Trophoblast cell (in vitro differentiated cells and primary cell): ENCODE data around the gene GSS.

Experiments used
- DNase-seq, 2 donors: peaks; one replicate each; pipeline ENCODE4 v3.0.0-alpha.2; 2016
- H2AFZ ChIP-seq: 2 replicates; pipeline ENCODE4 v1.6.1; 2013; ENCODE audit warnings: low read length, moderate library complexity, mild to moderate bottlenecking; ENCODE audit not compliant: insufficient read depth, poor library complexity
- H2AK5ac ChIP-seq: 2 replicates; pipeline ENCODE4 v1.6.1; 2013; ENCODE audit warnings: mild to moderate bottlenecking, low read length
- H2BK120ac ChIP-seq: 2 replicates; pipeline ENCODE4 v1.6.1; 2013; ENCODE audit warnings: low read length, mild to moderate bottlenecking, moderate library complexity; ENCODE audit not compliant: insufficient read depth, poor library complexity
- H2BK12ac ChIP-seq: 2 replicates; pipeline ENCODE4 v1.6.1; 2013; ENCODE audit warnings: mild to moderate bottlenecking, low read length, moderate library complexity
- H2BK5ac ChIP-seq: 2 replicates; pipeline ENCODE4 v1.6.1; 2013; ENCODE audit warnings: low read length, low read depth, moderate library complexity, mild to moderate bottlenecking; ENCODE audit not compliant: poor library complexity
- H3K14ac ChIP-seq: 2 replicates; pipeline ENCODE4 v1.6.1; 2013; ENCODE audit warnings: mild to moderate bottlenecking, low read length
- H3K18ac ChIP-seq: 2 replicates; pipeline ENCODE4 v1.6.1; 2013; ENCODE audit warnings: mild to moderate bottlenecking, low read length
- H3K23ac ChIP-seq: 2 replicates; pipeline ENCODE4 v1.6.1; 2013; ENCODE audit warnings: low read length
- H3K27ac ChIP-seq: 2 replicates; pipeline ENCODE4 v1.5.1; 2013; ENCODE audit warnings: low read depth, mild to moderate bottlenecking, inconsistent platforms, low read length, moderate library complexity
- H3K27me3 ChIP-seq: 2 replicates; pipeline ENCODE4 v1.6.1; 2013; ENCODE audit warnings: inconsistent platforms, mild to moderate bottlenecking, low read length, moderate library complexity; ENCODE audit not compliant: insufficient read depth
- H3K36me3 ChIP-seq, 2 experiments: 1 replicate in 1 of 2; 2 replicates in 1 of 2; pipeline ENCODE4 v1.6.1; 2013; ENCODE audit warnings: low read length in 2 of 2, mild to moderate bottlenecking in 2 of 2, moderate library complexity in 1 of 2; ENCODE audit not compliant: insufficient read depth in 2 of 2, control insufficient read depth in 1 of 2
- H3K4ac ChIP-seq: 2 replicates; pipeline ENCODE4 v1.6.1; 2013; ENCODE audit warnings: low read depth, mild to moderate bottlenecking, low read length, moderate library complexity
- H3K4me1 ChIP-seq, 2 experiments: 1 replicate in 1 of 2; 2 replicates in 1 of 2; pipeline ENCODE4 v1.6.1; 2013; ENCODE audit warnings: low read length in 2 of 2, mild to moderate bottlenecking in 2 of 2, moderate library complexity in 1 of 2; ENCODE audit not compliant: insufficient read depth in 2 of 2, control insufficient read depth in 1 of 2
- H3K4me2 ChIP-seq: 2 replicates; pipeline ENCODE4 v1.6.1; 2013; ENCODE audit warnings: inconsistent platforms, mild to moderate bottlenecking, low read length, moderate library complexity
- H3K4me3 ChIP-seq: 2 replicates; pipeline ENCODE4 v1.5.1; 2013; ENCODE audit warnings: mild to moderate bottlenecking, low read depth, low read length, inconsistent platforms
- H3K79me1 ChIP-seq: one replicate; pipeline ENCODE4 v1.6.1; 2013; ENCODE audit warnings: low read length
- H3K79me2 ChIP-seq: 2 replicates; pipeline ENCODE4 v1.6.1; 2013; ENCODE audit warnings: low read length, mild to moderate bottlenecking; ENCODE audit not compliant: control insufficient read depth, insufficient read depth, poor library complexity
- H3K9ac ChIP-seq: 2 replicates; pipeline ENCODE4 v1.6.1; 2013; ENCODE audit warnings: mild to moderate bottlenecking, low read length
- H3K9me3 ChIP-seq: 2 replicates; pipeline ENCODE4 v1.6.1; 2013; ENCODE audit warnings: low read depth, mild to moderate bottlenecking, control low read depth, inconsistent platforms, low read length; ENCODE audit not compliant: insufficient read depth
- H4K12ac ChIP-seq: 2 replicates; pipeline ENCODE4 v1.6.1; 2013; ENCODE audit warnings: low read depth, mild to moderate bottlenecking, low read length, moderate library complexity
- H4K8ac ChIP-seq: 2 replicates; pipeline ENCODE4 v1.6.1; 2013; ENCODE audit warnings: low read depth, mild to moderate bottlenecking, low read length, moderate library complexity
- H4K91ac ChIP-seq: one replicate; pipeline ENCODE4 v1.6.1; 2013; ENCODE audit warnings: low read depth, mild to moderate bottlenecking, low read length, moderate library complexity
- WGBS: extraction: QIAGEN DNeasy Blood & Tissue Kit; methylation state at CpG from one replicate; pipeline ENCODE4 v1.1.7; 2013; ENCODE audit warnings: missing lambda C conversion rate; ENCODE audit not compliant: insufficient read length, insufficient coverage; ENCODE audit errors: extremely low coverage; 5-methylcytosine and 5-hydroxymethylcytosine counted together

GSS gene

DNA sequence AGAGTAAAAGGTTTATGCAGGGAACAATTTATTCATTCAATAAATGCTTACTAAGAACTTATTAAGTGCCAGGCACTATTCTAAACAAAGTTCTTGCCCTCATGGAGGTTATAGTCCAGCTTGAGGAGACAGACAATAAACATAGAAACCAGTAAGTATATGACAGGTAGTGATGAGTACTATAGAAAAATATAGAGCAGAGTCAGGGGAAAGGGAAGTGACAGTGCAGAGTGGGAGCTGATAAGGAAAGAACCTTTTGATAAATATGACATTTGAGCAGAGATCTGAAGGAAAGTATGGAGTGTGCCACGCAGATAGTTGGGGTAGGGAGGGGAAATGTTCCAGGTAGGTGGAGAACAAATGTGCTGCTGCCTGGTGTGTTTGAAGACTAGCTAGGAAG lies 67.1 kb downstream of the GSS start:
- Histone ChIP-seq H3K9ac (no peak overlapping the region), H3K18ac (no peak overlapping the region), H3K9me3 (no peaks in the 10 kb centered on the region), H3K4me3 (no peak overlapping the region), H3K4me1 (peaks cover 0 to 2% of the 10 kb centered on the region in 2 experiments), H3K79me1 (no peaks in the 10 kb centered on the region), H2AFZ (no peak overlapping the region), H3K27ac (no peak overlapping the region), H3K36me3 (peaks cover 6 to 12% of the 10 kb centered on the region in 2 experiments), H2BK12ac (no peak overlapping the region), H4K12ac (no peak overlapping the region), H4K91ac (no peak overlapping the region), H3K23ac (no peak overlapping the region), H3K27me3 (no peaks in the 10 kb centered on the region), H3K79me2 (no peaks in the 10 kb centered on the region), H3K4me2 (no peak overlapping the region), H2BK5ac (no peak overlapping the region), H2AK5ac (no peak overlapping the region), H3K14ac (no peak overlapping the region), H4K8ac (no peak overlapping the region), H3K4ac (no peak overlapping the region), H2BK120ac (no peak overlapping the region)
- DNase-seq = no peak
- no CpG with 5 or more reads among the region's 1 CpG for WGBS

DNA sequence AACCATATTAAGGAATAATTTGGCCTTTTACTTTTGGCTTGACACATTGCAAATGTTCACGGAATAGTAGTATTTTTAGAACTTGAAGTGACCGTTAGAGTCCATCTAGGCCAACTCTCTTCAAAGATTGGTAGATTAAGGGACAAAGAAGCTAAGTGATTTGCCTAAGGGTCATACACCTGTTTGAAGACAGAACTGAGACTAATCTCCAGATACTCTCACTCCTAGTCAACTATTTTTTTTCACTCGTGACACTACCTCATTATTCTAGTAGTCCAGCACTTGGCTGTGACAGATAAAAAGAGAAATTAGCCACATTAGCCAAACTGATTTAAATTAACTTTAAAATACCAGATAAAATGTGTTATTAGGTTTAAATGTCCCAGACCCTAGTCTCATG lies 68.6 kb downstream of the GSS start:
- Histone ChIP-seq H3K14ac (no peak overlapping the region), H3K9me3 (no peaks in the 10 kb centered on the region), H2AK5ac (no peak overlapping the region), H2BK120ac (no peak overlapping the region), H3K27ac (no peak overlapping the region), H3K79me1 (no peaks in the 10 kb centered on the region), H2AFZ (no peak overlapping the region), H4K8ac (no peak overlapping the region), H4K12ac (no peak overlapping the region), H3K4ac (no peak overlapping the region), H3K4me3 (no peak overlapping the region), H3K79me2 (no peaks in the 10 kb centered on the region), H3K9ac (no peak overlapping the region), H3K23ac (no peak overlapping the region), H4K91ac (no peak overlapping the region), H2BK5ac (no peak overlapping the region), H2BK12ac (no peak overlapping the region), H3K4me1 (peaks cover 0 to 2% of the 10 kb centered on the region in 2 experiments), H3K18ac (no peak overlapping the region), H3K27me3 (no peaks in the 10 kb centered on the region), H3K4me2 (no peak overlapping the region), H3K36me3 (peaks cover 9 to 12% of the 10 kb centered on the region in 2 experiments)
- DNase-seq = no peak
- no CpG with 5 or more reads among the region's 3 CpGs for WGBS

DNA sequence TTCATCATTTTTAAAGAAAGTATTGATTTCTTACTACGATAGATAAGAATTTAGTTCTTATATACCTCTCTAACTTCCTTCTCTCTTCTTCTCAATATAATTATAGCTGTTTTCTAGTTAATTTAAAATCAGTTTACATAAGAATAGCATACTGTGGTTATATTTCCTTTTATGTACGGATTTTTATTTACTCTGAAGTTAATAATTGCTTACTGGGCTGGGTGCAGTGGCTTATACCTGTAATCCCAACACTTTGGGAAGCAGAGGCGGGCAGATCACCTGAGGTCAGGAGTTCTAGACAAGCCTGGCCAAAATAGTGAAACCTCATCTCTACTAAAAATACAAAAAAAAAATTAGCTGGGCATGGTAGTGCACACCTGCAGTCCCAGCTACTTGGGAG lies 69.5 kb downstream of the GSS start:
- Histone ChIP-seq H2BK12ac (no peak overlapping the region), H4K8ac (no peak overlapping the region), H4K91ac (no peak overlapping the region), H4K12ac (no peak overlapping the region), H2AK5ac (no peak overlapping the region), H2AFZ (no peak overlapping the region), H3K4ac (no peak overlapping the region), H3K79me2 (no peaks in the 10 kb centered on the region), H2BK5ac (no peak overlapping the region), H2BK120ac (no peak overlapping the region), H3K18ac (no peak overlapping the region), H3K36me3 (peaks cover 9 to 12% of the 10 kb centered on the region in 2 experiments), H3K4me1 (no peaks in the 10 kb centered on the region), H3K27me3 (no peaks in the 10 kb centered on the region), H3K9me3 (no peaks in the 10 kb centered on the region), H3K4me2 (no peak overlapping the region), H3K9ac (no peak overlapping the region), H3K14ac (no peak overlapping the region), H3K27ac (no peak overlapping the region), H3K23ac (no peak overlapping the region), H3K79me1 (no peaks in the 10 kb centered on the region), H3K4me3 (no peak overlapping the region)
- WGBS = no CpG with 5 or more reads among the region's 3 CpGs
- DNase-seq = no peak

DNA sequence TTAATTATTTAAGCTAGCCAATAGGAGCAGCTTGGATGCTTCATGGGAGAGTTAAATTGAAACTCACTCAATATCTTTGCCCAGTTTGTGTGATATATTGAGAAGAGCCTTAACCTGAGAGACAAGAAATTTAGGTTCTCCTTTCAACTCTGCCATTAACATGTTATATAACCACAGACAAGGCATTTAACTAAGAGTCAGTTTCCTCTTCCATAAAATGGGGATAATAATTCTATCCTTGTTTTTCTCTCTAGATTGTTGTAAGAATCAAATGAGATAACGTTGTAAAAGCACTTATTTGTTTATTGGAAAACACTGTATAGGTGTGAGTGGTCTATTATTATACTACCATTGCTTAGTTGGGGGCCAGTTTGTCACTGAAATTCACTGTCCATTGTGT lies 71.3 kb downstream of the GSS start:
- Histone ChIP-seq H3K27ac (no peak overlapping the region), H2BK12ac (no peak overlapping the region), H2BK5ac (no peak overlapping the region), H2BK120ac (no peak overlapping the region), H3K14ac (no peak overlapping the region), H3K18ac (no peak overlapping the region), H3K4me3 (no peak overlapping the region), H2AK5ac (no peak overlapping the region), H3K4ac (no peak overlapping the region), H3K9ac (no peak overlapping the region), H3K79me1 (no peaks in the 10 kb centered on the region), H3K4me1 (no peaks in the 10 kb centered on the region), H3K4me2 (no peak overlapping the region), H4K91ac (no peak overlapping the region), H3K23ac (no peak overlapping the region), H3K36me3 (peaks cover 9 to 12% of the 10 kb centered on the region in 2 experiments), H3K79me2 (no peaks in the 10 kb centered on the region), H4K8ac (no peak overlapping the region), H3K27me3 (no peaks in the 10 kb centered on the region), H4K12ac (no peak overlapping the region), H3K9me3 (no peaks in the 10 kb centered on the region), H2AFZ (no peak overlapping the region)
- no CpG with 5 or more reads among the region's 1 CpG for WGBS
- no peak for DNase-seq
